ENCODE measurements around the gene MAP4K2.

- TF ChIP-seq POLR2A (IDR thresholded peaks at IDR 0.05; ENCODE audit: insufficient read depth in 1 of 2, low read depth in 2 of 2, low read length in 2 of 2) (no peak), NCOR1 (IDR thresholded peaks at IDR 0.05; ENCODE audit: borderline replicate concordance, low read length) (no peak), SALL2 (CRISPR knock-in tag; IDR thresholded peaks at IDR 0.05) (no peak), POLR2AphosphoS5 (IDR thresholded peaks at IDR 0.05; ENCODE audit: low read depth, low read length) (no peak), POGK (CRISPR knock-in tag; conservative IDR thresholded peaks at IDR 0.05) (no peak), FOXK1 (CRISPR knock-in tag; IDR thresholded peaks at IDR 0.05; ENCODE audit: borderline replicate concordance, low read depth) (no peak), CTCF (CRISPR knock-in tag; IDR thresholded peaks at IDR 0.05) (no peak), RNF2 (conservative IDR thresholded peaks at IDR 0.05; ENCODE audit: low read depth) (no peak)
Observed at GRCh38 chr11:64764753-64765152, 38.3 kb downstream of the MAP4K2 start.
